ENCODE measurements around the gene ZNF273.
"Not testable (repeated sequence)": the region's sequence is repeated elsewhere in the genome, so short reads cannot be mapped to it uniquely, and the experiment has no call there.

- not testable (repeated sequence) for TF ChIP-seq RAD21 (IDR thresholded peaks at IDR 0.05; ENCODE audit: low read depth); ZBTB33 (IDR thresholded peaks at IDR 0.05; ENCODE audit: extremely low read depth, insufficient replicate concordance, low read length); JUND (IDR thresholded peaks at IDR 0.05); CTCF (IDR thresholded peaks at IDR 0.05 in 2 of 3, conservative IDR thresholded peaks at IDR 0.05 in 1 of 3; ENCODE audit: borderline replicate concordance in 1 of 3, insufficient read depth in 1 of 3, low read depth in 2 of 3, low read length in 2 of 3); EZH2 (IDR thresholded peaks at IDR 0.05); MAX (IDR thresholded peaks at IDR 0.05); POLR2AphosphoS5 (IDR thresholded peaks at IDR 0.05; ENCODE audit: low read depth, low read length); ELF1 (IDR thresholded peaks at IDR 0.05; ENCODE audit: borderline replicate concordance, low read depth); SRF (IDR thresholded peaks at IDR 0.05; ENCODE audit: low read depth); CEBPB (IDR thresholded peaks at IDR 0.05; ENCODE audit: low read depth); SP1 (IDR thresholded peaks at IDR 0.05; ENCODE audit: low read depth)
Observed at GRCh38 chr7:64890273-64890672, 12.8 kb upstream of the ZNF273 start.
